Left cardiac atrium (tissue), 4 donors: ENCODE measurements around the gene CCR4. TPM values are rescaled to one million over a fixed set of nuclear protein-coding genes. Genes with fewer than 3 reads are reported as not detected.
"Not testable (repeated sequence)": the region's sequence is repeated elsewhere in the genome, so short reads cannot be mapped to it uniquely, and the experiment has no call there.

Experiments used
- ATAC-seq, 2 donors: fragments of 200-7000 bp; cut with Tn5 transposase; one replicate each; pipeline ENCODE4 v1.9.1; 2020; ENCODE audit warnings: mild to moderate bottlenecking in 2 of 2, moderate library complexity in 2 of 2
- DNase-seq: peaks from one replicate; pipeline ENCODE4 v3.0.0-alpha.2; 2020
- intact Hi-C, 2 donors: fragments of 100-400 bp; cut with DNase I; formaldehyde crosslinking; loops; one replicate each; pipeline versions ENCODE4 v1.14.1 to v1.15.1; 2022 to 2023
- total RNA-seq, 2 donors: library from RNA; stranded (reverse); fragmentation: NEBNext Ultra II Directional; extraction: Animal tissue kit (Norgen Biotek cat#: 25700); gene quantifications; one replicate each; pipeline ENCODE4 v1.2.1, GENCODE V29; 2021
- donor health status: DM: no; HTN: yes; CAD: no.
- donor health status: DM: no; HTN: yes; CAD: no; lungs with severe emphysema.
- donor health status: DM: yes; HTN: yes; CAD: no.
- donor health status: Dilated cardiomyopathy.

Gene CCR4
- total RNA-seq, 2 donors from 2014 or later, result 0.16 to 0.24 TPM

DNA sequence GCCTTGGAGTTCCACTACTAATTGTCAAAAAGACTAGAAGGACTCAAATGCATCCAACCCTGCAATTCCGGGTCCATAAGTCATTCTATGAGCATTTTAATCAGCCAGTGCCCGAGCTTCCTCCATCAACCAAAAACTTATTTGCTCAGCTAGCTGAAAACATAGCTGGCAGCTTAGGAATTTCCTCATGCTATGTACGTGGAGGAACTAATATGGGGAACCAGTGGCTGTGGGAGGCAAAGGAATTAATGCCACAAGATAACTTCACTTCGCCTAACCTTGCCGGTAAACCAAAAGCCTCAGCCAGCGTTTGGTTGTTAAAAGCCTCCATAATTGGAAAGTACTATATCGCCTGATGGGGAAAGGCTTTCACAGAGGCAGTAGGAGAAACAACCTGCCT lies 19.8 kb downstream of the CCR4 start:
- intact Hi-C loops, DNase-seq, ATAC-seq: not testable (repeated sequence)

DNA sequence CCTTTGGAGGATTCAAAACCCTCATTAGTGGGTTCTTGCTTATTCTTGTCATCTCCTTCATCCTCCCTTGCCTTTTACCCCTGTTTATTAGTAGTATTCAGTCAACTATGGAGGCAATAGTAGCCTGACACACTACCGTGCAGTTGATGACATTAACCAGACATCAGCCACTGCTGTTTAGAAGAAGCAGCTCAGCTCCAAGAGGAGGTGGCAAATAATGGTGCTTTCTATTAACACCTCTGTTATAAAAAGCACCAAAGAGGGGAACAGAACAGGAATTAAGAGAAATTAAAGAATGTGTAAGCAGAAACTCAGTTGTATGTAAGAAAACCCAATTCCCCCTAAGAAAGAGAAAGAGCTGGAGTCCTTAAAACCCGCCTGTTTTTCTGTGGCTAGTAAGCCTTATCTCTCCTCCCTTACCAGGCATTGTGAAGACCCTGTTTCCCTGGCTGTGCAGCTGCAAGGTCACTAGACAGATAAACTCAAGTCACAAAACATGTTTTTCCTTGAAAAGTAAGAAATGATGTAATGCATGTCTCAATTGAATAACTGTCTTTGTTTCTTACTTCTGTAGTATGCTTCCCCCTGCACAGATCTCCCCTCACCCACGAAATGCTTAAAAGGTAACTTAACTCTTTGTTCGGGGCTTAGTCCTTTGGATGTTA lies 21.2 kb downstream of the CCR4 start:
- intact Hi-C loops, result no loop called here
- no peak for ATAC-seq
- no peak for DNase-seq

DNA sequence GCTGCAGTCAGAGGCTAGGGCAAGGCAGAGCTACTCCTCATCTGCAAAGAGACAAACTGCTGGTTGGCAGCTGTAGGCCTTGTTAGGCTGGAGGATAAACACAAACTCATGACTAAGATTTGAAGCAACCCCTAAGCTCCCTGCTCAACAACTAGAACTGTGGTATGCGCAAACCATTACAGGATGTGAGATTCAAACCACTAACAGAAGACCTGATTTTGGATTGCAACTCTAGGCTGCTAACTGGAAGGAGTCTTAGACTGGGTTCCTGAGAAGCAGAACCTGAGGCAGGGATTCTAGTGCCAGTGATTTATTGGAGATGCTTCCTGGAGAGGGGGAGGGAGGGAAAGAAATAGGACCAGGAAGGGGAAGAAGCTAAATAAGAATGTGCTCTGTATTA lies 22.5 kb downstream of the CCR4 start:
- intact Hi-C loops, result no loop called here
- no peak for ATAC-seq
- no peak for DNase-seq

DNA sequence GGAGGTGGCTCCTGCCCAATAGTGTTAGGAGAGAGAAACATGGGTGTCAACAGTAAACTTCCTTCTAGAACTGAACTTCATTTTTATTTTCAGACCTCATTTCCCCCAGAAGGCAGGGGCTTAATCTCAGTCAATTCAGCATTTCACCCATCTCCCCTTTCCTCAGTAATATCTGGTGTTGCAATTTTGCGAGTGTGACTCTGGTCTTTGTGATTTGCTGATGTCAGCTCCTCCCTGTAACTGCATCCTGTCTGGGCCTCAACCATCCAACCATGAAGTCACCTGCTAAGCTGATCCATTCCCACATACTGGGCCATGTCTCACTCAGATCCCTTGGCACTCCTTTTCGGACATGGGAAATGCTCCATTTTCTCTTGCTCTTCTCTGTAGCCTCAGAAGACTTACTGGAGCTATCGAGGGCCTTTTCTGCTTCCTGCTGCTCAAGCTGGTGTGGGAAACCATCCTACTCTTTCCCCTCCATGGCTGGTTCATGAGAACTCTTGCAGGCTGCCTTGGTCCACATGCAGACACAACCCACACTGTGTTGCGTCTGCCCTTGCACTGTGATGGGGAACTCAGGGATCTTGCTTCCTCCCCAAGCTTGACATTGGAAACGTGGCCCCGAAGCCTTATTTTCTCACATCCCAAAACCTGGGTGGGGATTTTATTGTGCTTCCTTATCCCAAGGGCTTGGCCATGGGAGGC lies 24.6 kb downstream of the CCR4 start:
- intact Hi-C loops, result no loop called here
- DNase-seq (no peak), ATAC-seq (no peak)

DNA sequence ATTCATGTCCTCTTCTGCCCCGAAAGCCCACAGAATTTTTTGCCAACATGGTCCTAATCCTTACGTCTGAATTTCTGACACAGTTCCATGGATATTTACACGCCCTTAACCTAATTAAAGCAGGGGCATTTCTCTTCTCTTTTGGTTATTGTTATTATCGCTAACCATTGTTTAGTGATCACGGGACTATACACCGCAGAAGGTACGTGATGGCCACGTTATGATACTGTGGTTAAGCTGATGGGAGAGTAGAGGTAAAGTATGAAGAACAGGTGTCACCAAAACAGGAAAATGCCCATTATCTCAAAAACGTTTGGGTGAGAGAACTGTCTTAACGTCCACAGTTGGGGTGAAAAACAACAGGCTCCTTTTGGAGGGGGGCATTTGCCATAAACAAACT lies 26.4 kb downstream of the CCR4 start:
- DNase-seq, result no peak
- intact Hi-C loops, result no loop called here
- no peak for ATAC-seq

DNA sequence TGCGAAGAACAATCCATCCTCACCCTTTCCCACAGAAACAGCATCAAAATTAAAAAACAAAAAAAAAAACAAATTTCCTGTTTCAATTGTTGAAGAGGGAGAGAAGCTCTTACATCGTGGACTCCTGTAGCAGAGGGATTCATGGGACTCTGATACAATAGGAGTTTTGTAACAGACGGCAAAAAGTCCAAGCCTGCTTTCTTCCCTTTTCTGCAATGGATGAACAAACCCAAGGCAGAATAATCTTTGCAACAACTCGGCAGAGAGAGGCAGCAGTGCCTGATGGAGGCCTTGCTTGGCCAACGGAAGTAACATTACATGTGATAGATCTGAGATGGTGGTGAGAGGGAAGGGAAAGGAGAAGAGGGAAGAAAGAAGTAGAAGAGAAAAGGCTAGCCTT lies 26.9 kb downstream of the CCR4 start:
- intact Hi-C loops, result no loop called here
- no peak for ATAC-seq
- no peak for DNase-seq

DNA sequence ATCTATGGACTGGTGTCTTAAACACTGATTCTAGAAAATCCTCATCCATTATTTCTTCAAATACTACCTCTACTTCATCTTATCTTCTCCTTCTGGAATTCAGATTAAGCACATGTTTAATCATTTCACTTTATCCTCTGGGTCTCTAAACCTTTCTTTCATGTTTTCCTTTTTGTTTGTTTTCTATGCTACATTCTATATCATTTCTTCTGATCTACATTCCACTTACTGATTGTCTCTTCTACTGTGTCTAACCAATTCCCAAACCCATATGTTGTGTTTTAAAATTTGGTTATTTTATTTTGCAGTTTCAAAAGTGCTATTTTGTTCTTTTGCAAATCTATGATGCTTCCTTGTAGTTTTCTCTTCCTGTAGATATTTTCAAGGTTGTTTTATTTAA lies 31.7 kb downstream of the CCR4 start:
- DNase-seq (no peak), ATAC-seq (no peak)
- intact Hi-C loops, result no loop called here

DNA sequence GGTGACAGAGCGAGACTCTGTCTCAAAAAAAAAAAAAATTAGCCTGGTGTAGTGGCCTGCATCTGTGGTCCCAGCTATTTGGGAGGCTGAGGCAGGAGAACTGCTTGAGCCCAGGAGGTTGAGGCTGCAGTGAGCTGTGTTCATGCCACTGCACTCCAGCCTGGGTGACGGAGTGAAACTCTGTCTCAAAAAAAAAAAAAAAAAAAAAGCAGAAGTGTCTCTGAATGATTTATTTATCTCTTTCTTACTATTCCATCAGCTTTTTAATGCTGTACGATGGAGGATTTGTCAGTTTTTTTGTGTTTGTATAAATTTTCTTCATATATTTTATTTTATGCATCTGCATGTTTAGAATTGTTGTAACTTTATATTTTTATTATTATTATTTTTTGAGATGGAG lies 33.5 kb downstream of the CCR4 start:
- not testable (repeated sequence) for DNase-seq, ATAC-seq

DNA sequence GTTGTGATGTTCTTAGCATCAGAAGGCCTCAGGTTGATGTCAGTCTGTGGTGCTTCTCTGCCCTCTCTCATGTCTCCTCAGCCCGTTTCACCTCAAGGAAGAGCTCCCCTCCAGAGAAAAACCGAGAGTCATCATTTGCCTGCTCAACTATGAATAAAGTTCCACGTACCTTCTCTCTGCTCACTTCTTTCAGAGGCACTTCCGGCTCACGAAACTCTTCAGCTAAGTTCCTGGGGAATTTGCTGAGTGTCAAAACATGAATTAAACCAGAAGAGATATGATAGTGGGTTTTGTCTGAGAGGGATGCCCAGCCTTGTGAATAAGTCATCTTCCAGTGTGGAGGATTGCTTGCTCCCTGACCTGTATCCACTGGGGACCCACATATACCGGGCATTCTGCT lies 37.7 kb downstream of the CCR4 start:
- ATAC-seq (no peak), DNase-seq (no peak)
- intact Hi-C loops, result no loop called here

More for the DNA sequence above, 33.5 kb downstream of the CCR4 start:
- intact Hi-C loops, result not testable (repeated sequence)

DNA sequence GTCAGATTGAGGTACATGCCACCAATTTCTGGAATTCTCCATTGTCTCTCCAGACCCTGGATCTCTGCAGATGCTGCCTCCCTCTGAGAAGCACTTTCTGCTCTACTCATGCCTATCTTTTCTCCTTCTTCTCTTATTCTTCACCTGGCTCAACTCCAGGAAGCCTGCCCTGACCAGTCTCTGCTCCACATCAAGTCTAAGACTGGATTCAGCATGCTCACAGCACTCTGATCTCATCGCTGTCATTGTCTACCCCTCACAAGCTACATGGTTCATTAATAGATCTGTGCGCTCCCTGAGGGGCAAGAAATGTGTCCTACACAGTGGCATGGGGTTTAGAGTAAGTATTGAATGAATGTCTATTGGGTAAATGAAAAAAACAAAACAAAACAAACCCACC lies 38.7 kb downstream of the CCR4 start:
- no peak for DNase-seq
- no peak for ATAC-seq
- intact Hi-C loops, result no loop called here

DNA sequence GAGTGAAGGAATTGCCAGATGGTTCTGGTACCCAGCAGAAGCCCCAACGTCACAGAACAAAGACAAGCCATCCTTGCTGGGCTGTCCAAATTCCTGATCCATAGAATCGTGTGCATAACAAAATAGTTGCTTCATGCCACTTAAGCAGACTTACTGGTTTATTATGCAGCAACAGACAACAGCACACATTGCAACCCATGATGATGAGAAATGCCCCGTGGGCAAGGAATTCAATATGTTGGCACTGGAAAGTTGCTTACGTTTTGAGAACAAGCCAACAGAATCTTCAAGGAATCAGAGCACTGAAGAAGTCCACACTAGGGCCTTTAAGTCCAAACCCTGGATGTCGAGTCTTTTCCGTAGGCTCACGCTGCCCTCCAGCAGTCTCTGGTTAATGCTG lies 40.3 kb downstream of the CCR4 start:
- intact Hi-C loops, result no loop called here
- DNase-seq (no peak), ATAC-seq (no peak)

DNA sequence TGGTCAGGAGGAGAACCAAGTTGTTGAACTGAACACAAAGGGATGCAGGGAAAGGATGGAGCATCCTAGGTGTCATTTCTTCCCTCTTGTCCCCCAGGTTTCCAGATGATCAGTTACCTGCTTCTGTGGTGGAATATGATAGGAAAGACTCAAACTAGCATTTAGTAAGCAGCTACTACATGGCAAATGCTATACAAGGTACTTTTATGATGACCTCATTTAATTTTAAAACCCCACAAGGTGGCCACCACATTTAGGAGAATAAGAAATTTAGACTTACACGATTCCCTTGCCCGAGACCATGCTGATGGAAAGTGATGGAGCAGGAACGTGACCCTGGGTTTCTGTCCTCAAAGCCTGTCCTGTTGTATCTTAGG lies 40.9 kb downstream of the CCR4 start:
- no peak for ATAC-seq
- intact Hi-C loops, result no loop called here
- no peak for DNase-seq

DNA sequence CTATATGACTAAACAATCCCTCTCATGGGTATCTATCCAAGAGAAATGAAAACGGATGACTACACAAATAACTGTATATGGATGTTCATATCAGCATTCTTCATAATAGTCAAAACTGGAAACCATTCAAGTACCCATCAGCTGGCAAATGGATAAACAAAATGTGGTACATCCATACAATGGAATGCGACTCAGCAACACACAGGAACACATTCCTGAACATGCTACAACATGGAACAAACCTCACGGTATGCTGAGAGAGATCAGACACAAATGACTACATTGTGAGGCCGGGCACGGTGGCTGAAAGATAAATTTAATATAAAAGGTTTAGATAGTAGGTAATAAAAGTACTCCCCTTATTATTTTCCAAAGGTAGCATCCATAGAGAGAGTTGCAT lies 42.6 kb downstream of the CCR4 start:
- DNase-seq (no peak), ATAC-seq (no peak)
- intact Hi-C loops, result no loop called here

DNA sequence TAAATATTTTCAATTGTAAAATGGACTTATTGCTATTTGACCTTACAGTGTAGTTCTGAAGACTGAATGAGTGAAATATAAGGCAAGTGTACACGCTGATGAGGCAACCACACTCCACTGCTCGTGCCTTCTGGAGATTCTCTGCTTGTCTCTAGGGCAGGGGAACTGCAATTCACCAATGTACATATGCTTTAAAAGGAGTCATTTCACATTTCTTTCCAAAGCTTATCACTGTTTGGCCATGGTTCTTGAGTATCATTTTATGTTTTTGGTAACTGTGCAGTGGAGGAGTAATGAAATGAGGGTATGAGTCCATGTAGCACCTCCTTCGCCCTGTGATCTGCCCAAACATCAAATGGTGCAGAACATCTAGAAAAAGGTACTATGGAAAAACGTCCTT lies 43.7 kb downstream of the CCR4 start:
- no peak for DNase-seq
- ATAC-seq, result no peak
- intact Hi-C loops, result no loop called here

DNA sequence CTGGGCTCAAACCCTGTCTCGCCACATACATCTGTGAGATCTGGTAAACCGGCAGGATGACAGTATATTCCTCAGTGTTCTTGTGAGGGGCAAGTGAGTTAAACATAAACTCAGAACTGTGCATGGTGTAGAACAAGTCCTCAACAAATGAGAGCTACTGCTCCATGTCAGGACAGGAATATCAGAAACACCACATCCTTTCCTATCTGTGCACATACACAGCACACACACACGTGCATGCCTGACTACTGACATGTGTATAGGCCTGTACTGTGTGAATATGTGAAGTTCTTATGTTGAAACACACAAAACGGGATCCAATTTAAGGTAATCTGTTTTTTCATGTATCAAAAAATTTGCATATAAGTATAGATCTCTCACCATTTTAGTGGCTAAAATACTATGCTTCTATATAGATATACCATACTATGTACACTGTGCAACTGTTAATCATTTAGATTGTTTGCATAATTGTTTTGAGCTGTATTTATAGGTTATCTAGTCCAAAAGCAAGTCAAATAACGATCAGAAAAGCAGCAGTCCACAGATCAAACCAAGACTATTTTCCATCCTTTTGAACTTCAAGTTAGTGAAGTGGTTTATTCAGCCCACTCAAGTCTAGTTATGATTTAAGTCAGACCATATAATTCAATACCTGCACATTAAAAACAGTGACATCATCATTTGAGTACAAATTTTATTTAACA lies 44.8 kb downstream of the CCR4 start:
- intact Hi-C loops, result no loop called here
- ATAC-seq, result no peak
- DNase-seq, result no peak

DNA sequence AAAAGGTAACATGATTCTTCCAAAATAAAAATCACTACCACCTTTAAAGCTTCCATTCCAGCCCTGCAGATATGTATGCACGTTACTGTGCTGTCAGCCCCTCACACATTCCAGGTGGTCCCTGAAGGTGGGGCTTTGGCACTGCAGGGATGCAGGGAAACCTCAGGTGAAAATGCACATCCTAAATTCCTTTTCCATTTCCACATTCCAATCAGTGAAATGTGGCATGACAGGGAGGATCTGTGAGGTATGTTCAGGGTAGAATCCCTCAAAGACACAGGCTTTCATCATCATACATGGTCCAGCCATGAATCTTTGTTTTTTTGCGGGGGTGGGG lies 45.3 kb downstream of the CCR4 start:
- no peak for DNase-seq
- intact Hi-C loops, result no loop called here
- no peak for ATAC-seq

DNA sequence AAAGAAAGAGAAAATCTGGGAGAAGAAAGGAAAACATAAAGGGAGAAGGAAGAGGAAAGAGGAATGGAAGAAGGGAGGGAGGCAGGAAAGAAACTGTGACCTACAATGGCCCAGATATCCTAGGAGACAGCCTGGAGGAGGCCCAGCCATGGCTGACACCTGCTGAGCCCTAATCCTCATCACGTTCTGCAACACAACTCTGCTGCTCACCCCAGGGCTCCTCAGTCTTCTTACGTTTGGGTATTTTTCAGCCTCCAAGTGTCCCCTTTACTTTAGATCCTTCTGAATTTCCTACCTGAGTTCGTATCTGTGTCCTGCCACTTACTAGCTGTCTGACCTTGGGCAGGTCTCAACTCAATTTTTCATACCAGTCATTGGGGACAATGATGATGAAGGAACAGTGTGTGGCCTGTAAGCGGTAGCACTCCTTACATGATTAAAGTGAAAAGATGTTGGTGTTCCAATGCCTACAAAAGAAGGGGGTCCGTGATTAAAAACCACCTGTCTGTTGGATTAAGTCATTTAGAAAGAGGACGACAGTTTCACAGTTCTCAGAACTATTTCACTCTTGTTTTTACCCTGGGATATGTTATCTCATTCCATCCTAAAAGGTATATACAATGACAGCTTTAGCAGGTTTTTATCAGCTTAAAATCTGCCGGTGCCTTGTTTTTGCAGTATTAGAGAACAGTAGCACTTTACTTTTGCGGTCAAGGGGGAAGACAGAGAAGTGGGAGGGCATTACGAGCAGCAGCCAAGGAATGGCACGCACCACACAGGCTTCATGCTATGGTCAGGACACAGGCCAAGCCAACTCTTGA lies 47.4 kb downstream of the CCR4 start:
- DNase-seq, result no peak
- ATAC-seq, result no peak
- intact Hi-C loops, result no loop called here

DNA sequence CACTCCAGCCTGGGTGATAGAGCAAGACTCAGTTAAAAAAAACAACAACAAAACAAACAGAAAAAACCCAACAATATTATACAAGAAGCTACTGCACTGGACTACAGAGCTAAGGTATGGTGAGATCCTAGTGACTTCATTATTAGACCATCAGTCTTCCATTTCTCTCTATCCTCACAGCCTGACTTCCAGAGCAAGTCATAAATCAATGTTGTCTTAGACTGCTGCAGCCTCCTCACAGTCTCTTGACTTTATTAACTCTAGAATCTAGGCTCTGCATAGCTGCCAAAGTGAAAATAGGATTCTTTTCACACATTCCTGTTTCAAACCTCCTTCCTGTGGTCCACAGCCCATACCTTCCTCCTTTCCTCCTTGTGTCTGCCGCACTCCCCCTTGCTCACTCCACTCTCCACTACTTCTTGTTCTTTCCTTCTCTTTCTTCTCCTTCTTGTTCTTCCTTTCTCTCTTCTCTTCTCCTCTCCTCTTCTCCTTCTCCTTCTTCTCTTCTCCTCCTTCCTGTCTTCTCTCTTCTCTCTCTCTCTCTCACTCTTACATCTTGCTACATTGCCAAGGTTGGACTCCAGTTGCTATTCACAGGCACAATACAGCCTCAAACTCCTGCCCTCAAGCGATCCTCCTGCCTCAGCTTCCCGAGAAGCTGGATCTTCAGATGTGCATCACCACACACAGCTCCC lies 49.4 kb downstream of the CCR4 start:
- DNase-seq (no peak), ATAC-seq (no peak)
- intact Hi-C loops, result no loop called here

DNA sequence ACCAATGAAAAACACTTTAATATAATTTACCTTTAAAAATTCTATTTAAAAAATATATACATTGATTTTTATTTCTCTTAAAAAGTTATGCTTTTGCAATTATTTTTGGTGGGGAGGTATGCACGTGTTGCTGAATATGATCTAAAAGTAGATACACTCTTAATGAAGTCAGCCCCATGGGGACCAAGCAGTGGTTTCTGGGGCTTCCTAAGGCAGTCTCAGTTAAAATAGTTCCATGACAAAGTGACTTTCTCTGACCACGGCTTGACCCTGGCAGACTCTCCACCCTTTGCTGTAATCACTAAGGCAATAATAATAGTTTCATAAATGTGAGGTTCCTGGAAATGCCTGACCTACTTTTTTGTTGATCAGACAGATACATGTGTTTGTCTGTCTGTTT lies 50.4 kb downstream of the CCR4 start:
- no peak for DNase-seq
- intact Hi-C loops, result no loop called here
- peak in 1 of 2 donors; percentile 30 for ATAC-seq
